Upper lobe of right lung (tissue), 1 donor: ENCODE measurements around the gene SSNA1. TPM values are rescaled to one million over a fixed set of nuclear protein-coding genes. Genes with fewer than 3 reads are reported as not detected.

Experiments used
- ATAC-seq: fragments of 200-7000 bp; cut with Tn5 transposase; one replicate; pipeline ENCODE4 v1.9.1; 2020; ENCODE audit warnings: mild to moderate bottlenecking, moderate library complexity
- DNase-seq: peaks from one replicate; pipeline ENCODE4 v3.0.0-alpha.2; 2020
- H3K27ac ChIP-seq: fragments of 200-600 bp; one replicate; pipeline ENCODE4 v1.8.0; 2022
- H3K27me3 ChIP-seq: fragments of 200-600 bp; one replicate; pipeline ENCODE4 v1.8.0; 2022; ENCODE audit warnings: mild to moderate bottlenecking
- H3K36me3 ChIP-seq: fragments of 200-600 bp; one replicate; pipeline ENCODE4 v1.8.0; 2022
- H3K4me1 ChIP-seq: fragments of 200-600 bp; one replicate; pipeline ENCODE4 v1.8.0; 2022
- H3K4me3 ChIP-seq: fragments of 200-600 bp; one replicate; pipeline ENCODE4 v1.8.0; 2022; ENCODE audit warnings: mild to moderate bottlenecking
- H3K9me3 ChIP-seq: fragments of 200-600 bp; one replicate; pipeline ENCODE4 v1.8.0; 2022
- intact Hi-C: fragments of 100-400 bp; cut with DNase I; formaldehyde crosslinking; loops from one replicate; pipeline ENCODE4 v1.11.0; 2022
- total RNA-seq: library from RNA; stranded (reverse); fragmentation: NEBNext Ultra II Directional; extraction: Animal tissue kit (Norgen Biotek cat#: 25700); gene quantifications from one replicate; pipeline ENCODE4 v1.2.1, GENCODE V29; 2021
- TF ChIP-seq, protein P1 (sequence below): fragments of 200-600 bp; IDR thresholded peaks from one replicate; pipeline ENCODE4 v1.8.0; 2022; ENCODE audit warnings: antibody characterized with exemption
- donor health status: DM: no; HTN: yes; CAD: no; lungs with severe emphysema.

Gene SSNA1
- total RNA-seq, 1 donor from 2014 or later = 55.5 TPM

DNA sequence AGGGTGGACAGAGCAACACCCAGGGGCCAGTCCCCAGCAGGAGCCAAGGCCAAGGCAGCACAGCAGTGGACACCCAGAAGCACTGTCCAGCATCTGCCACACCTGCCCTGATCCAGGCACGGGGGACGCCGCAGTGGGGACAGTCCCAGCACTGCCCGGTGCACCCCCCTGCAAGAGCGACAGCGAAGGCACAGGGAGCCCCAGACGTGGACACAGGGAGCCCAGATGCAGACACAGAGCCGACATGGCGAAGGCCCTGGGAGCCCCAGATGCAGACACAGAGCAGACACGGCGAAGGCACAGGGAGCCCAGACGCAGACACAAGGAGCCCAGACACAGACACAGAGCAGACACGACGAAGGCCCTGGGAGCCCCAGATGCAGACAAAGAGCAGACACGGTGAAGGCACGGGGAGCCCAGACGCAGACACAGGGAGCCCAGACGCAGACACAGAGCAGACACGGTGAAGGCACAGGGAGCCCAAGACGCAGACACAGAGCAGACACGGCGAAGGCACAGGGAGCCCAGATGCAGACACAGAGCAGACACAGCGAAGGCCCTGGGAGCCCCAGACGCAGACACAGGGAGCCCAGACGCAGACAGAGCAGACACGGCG lies 4.4 kb upstream of the SSNA1 start:
- TF ChIP-seq, protein P1, sequence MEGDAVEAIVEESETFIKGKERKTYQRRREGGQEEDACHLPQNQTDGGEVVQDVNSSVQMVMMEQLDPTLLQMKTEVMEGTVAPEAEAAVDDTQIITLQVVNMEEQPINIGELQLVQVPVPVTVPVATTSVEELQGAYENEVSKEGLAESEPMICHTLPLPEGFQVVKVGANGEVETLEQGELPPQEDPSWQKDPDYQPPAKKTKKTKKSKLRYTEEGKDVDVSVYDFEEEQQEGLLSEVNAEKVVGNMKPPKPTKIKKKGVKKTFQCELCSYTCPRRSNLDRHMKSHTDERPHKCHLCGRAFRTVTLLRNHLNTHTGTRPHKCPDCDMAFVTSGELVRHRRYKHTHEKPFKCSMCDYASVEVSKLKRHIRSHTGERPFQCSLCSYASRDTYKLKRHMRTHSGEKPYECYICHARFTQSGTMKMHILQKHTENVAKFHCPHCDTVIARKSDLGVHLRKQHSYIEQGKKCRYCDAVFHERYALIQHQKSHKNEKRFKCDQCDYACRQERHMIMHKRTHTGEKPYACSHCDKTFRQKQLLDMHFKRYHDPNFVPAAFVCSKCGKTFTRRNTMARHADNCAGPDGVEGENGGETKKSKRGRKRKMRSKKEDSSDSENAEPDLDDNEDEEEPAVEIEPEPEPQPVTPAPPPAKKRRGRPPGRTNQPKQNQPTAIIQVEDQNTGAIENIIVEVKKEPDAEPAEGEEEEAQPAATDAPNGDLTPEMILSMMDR = no peak
- H3K4me1 ChIP-seq = peaks cover 20% of the 10 kb centered on the region
- H3K9me3 ChIP-seq = no peaks in the 10 kb centered on the region
- intact Hi-C loops = no loop called here
- no peak overlapping the region for H3K4me3 ChIP-seq
- H3K36me3 ChIP-seq = peaks cover 63% of the 10 kb centered on the region
- ATAC-seq (no peak), DNase-seq (no peak)
- no peaks in the 10 kb centered on the region for H3K27me3 ChIP-seq
- H3K27ac ChIP-seq = no peak overlapping the region

DNA sequence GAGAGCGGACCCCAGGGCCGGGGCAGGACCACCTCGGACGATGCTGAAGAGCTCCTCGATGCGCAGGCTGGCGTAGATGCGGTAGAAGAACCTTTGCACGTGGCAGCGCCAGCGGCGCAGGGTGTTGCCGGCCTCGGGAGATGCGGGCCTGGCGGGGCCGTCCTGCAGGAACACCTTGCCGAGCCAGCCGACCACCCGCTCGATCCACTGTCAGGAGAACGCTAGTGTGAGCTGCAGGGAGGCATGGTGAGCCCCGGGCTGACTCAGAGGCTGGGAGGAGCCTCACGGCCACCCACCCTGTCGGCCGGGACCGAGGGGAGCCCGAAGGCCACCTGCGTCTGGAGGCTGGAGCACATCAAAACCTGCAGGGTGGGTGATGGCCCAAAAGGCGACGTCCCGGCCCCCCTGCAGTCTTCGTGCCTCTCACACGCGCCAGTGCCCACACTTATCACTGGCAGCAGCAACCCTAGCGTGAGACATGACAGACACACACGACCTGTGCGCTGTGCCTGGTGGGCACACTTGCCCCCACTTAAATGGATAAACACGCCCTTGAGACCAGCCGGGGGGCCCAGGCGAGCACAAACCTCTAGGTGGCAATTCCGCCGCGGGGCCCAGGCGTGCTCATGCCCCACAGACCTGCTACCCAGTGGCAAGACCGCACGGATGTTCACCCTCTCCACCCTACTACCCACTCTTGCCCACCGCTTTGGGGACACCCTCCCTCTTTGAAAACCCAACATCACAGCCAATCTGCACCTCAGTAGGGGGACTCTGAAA lies 3.4 kb upstream of the SSNA1 start:
- TF ChIP-seq, protein P1 = no peak
- no peak overlapping the region for H3K4me3 ChIP-seq
- intact Hi-C loops = no loop called here
- no peaks in the 10 kb centered on the region for H3K27me3 ChIP-seq
- H3K27ac ChIP-seq = no peak overlapping the region
- no peaks in the 10 kb centered on the region for H3K9me3 ChIP-seq
- H3K4me1 ChIP-seq = peaks cover 30% of the 10 kb centered on the region
- no peak for DNase-seq
- no peak for ATAC-seq
- peaks cover 58% of the 10 kb centered on the region for H3K36me3 ChIP-seq

DNA sequence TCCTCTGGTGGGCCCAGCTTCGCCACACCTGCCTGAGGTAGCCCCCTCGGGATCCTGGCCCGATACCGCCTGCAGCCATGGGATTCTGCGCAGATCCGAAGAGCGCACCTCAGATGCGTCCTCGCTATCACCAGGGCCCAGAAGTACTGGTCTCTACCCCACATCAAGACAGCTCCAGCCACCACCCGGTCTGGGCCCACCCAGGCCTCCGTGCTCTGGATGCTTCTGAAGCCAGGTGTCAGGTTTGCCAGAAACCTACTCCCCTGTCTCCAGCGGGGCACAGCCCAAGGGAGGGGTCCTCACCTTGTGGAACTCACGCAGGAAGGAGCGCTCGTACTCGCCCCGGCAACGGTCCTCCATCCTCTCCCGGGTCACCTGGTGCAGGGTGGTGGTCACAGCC lies 2.6 kb upstream of the SSNA1 start:
- Histone ChIP-seq H3K9me3 (no peaks in the 10 kb centered on the region), H3K4me1 (peaks cover 34% of the 10 kb centered on the region), H3K36me3 (peaks cover 58% of the 10 kb centered on the region), H3K4me3 (no peak overlapping the region), H3K27ac (no peak overlapping the region), H3K27me3 (no peaks in the 10 kb centered on the region)
- DNase-seq (no peak), ATAC-seq (no peak)
- TF ChIP-seq, protein P1 = no peak
- intact Hi-C loops = no loop called here

DNA sequence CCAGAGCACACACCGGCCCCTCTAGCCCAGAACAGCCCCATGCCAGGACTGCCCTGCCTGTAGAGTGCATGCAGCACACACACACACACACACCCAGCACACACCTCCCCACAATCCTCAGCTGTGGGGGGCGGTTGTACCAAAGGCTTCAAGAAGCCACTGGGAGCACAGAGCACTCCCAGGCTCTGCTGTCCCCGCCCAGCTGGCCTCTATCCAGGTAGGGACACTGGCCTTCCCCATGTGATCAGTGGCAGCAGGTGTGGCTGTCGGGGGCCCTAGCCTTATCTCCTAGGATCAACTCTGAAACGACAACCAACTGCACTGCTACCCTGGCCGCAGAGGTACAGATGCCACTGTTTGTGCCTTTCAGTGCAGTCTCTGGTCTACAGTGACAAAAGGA lies 2.1 kb upstream of the SSNA1 start:
- H3K27ac ChIP-seq = no peak overlapping the region
- intact Hi-C loops = no loop called here
- no peak for ATAC-seq
- H3K27me3 ChIP-seq = no peaks in the 10 kb centered on the region
- peaks cover 58% of the 10 kb centered on the region for H3K36me3 ChIP-seq
- no peaks in the 10 kb centered on the region for H3K9me3 ChIP-seq
- peak overlapping the region; percentile 99 for H3K4me3 ChIP-seq
- peaks cover 34% of the 10 kb centered on the region for H3K4me1 ChIP-seq
- TF ChIP-seq, protein P1 = no peak
- no peak for DNase-seq

DNA sequence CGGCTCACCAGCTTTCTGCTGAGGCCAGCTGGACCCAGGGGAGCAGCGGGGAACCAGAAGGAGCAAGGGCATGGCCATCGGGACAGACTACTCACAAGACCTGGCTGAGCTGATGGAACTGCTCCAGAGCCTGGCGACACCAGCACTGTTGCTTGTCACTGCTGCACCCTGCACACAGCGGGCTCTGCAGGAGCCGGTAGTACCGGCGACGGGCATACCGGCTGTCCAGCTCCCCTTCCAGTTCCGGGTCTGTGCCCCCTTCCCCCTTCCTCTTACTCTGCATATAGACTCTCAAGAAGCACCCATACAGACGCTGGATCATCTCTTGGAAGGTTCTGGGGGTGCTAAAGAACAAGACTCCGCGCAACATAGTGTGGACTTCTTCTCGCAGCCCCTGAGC lies 1.1 kb upstream of the SSNA1 start:
- intact Hi-C loops = no loop called here

More for the DNA sequence above, 1.1 kb upstream of the SSNA1 start:
- TF ChIP-seq, protein P1 = no peak
- H3K4me1 ChIP-seq = peaks cover 34% of the 10 kb centered on the region
- H3K36me3 ChIP-seq = peaks cover 57% of the 10 kb centered on the region
- no peak for DNase-seq
- peak overlapping the region; percentile 95 for H3K27ac ChIP-seq
- no peak for ATAC-seq
- no peaks in the 10 kb centered on the region for H3K27me3 ChIP-seq
- H3K4me3 ChIP-seq = peak overlapping the region; percentile 99
- no peaks in the 10 kb centered on the region for H3K9me3 ChIP-seq
